HepG2 (cell line): ENCODE data around the gene OVOL2. TPM values are rescaled to one million over a fixed set of nuclear protein-coding genes. Genes with fewer than 3 reads are reported as not detected.

Source experiments
- ARNT2 ChIP-seq: sonication (generic); formaldehyde crosslinking; IDR thresholded peaks from 2 replicates; pipeline ENCODE4 v1.8.0; 2022; ENCODE audit warnings: mild to moderate bottlenecking, low read depth, missing genetic modification reagents, moderate library complexity
- ARNTL ChIP-seq: sonication (generic); formaldehyde crosslinking; IDR thresholded peaks from 2 replicates; pipeline ENCODE4 v1.4.0; 2020; ENCODE audit warnings: mild to moderate bottlenecking, missing genetic modification reagents
- BHLHE40 ChIP-seq: IDR thresholded peaks from 2 replicates; pipeline ENCODE4 v1.6.1; 2011; ENCODE audit warnings: low read length, improper control_type of control experiment
- DPF2 ChIP-seq: sonication (generic); formaldehyde crosslinking; IDR thresholded peaks from 2 replicates; pipeline ENCODE4 v1.4.0; 2020; ENCODE audit warnings: mild to moderate bottlenecking, low read depth, missing genetic modification reagents, borderline replicate concordance
- EEA1 ChIP-seq: sonication (generic); formaldehyde crosslinking; IDR thresholded peaks from 2 replicates; pipeline ENCODE4 v1.5.1; 2020; ENCODE audit warnings: mild to moderate bottlenecking, missing genetic modification reagents, borderline replicate concordance
- MTA1 ChIP-seq: sonication (generic); formaldehyde crosslinking; IDR thresholded peaks from 2 replicates; pipeline ENCODE4 v1.4.0; 2020; ENCODE audit warnings: missing genetic modification reagents, mild to moderate bottlenecking, borderline replicate concordance
- MYNN ChIP-seq: sonication (generic); formaldehyde crosslinking; IDR thresholded peaks from 2 replicates; pipeline ENCODE4 v1.4.0; 2020; ENCODE audit warnings: mild to moderate bottlenecking, low read depth, missing genetic modification reagents
- PCBP1 ChIP-seq: fragments of 200-400 bp; formaldehyde crosslinking; IDR thresholded peaks from 2 replicates; pipeline ENCODE4 v1.6.1; 2017; ENCODE audit warnings: mild to moderate bottlenecking, low read depth, low read length, borderline replicate concordance
- THAP8 ChIP-seq: sonication (generic); formaldehyde crosslinking; IDR thresholded peaks from 2 replicates; pipeline ENCODE4 v1.5.1; 2020; ENCODE audit warnings: missing genetic modification reagents, mild to moderate bottlenecking, borderline replicate concordance
- TP53 ChIP-seq: sonication (generic); formaldehyde crosslinking; conservative IDR thresholded peaks from 2 replicates; pipeline ENCODE4 v1.4.0; 2020; ENCODE audit warnings: missing genetic modification reagents
- YY1 ChIP-seq: IDR thresholded peaks from 2 replicates; pipeline ENCODE4 v1.6.1; 2011; ENCODE audit warnings: low read length, low read depth, moderate library complexity, mild to moderate bottlenecking; ENCODE audit not compliant: insufficient read depth, insufficient replicate concordance
- ZNF224 ChIP-seq: sonication (generic); formaldehyde crosslinking; IDR thresholded peaks from 2 replicates; pipeline ENCODE4 v1.5.0; 2020; ENCODE audit warnings: mild to moderate bottlenecking, missing genetic modification reagents
- ZNF276 ChIP-seq: sonication (generic); formaldehyde crosslinking; IDR thresholded peaks from 2 replicates; pipeline ENCODE4 v1.4.0; 2020; ENCODE audit warnings: mild to moderate bottlenecking, low read depth, missing genetic modification reagents
- ZNF510 ChIP-seq: sonication (generic); formaldehyde crosslinking; IDR thresholded peaks from 2 replicates; pipeline ENCODE4 v1.4.0; 2020; ENCODE audit warnings: low read depth, mild to moderate bottlenecking, missing genetic modification reagents
- ZNF556 ChIP-seq: sonication (generic); formaldehyde crosslinking; IDR thresholded peaks from 2 replicates; pipeline ENCODE4 v1.4.0; 2020; ENCODE audit warnings: mild to moderate bottlenecking, missing genetic modification reagents, borderline replicate concordance
- ZNF569 ChIP-seq: sonication (generic); formaldehyde crosslinking; IDR thresholded peaks from 2 replicates; pipeline ENCODE4 v1.5.0; 2020; ENCODE audit warnings: mild to moderate bottlenecking, missing genetic modification reagents, moderate library complexity, borderline replicate concordance
- ZNF605 ChIP-seq: sonication (generic); formaldehyde crosslinking; IDR thresholded peaks from 2 replicates; pipeline ENCODE4 v1.8.0; 2022; ENCODE audit warnings: mild to moderate bottlenecking, missing genetic modification reagents
- ZNF660 ChIP-seq: sonication (generic); formaldehyde crosslinking; IDR thresholded peaks from 2 replicates; pipeline ENCODE4 v1.5.1; 2020; ENCODE audit warnings: mild to moderate bottlenecking, low read depth, missing genetic modification reagents, borderline replicate concordance
- polyA plus RNA-seq, 8 experiments: library from polyadenylated mRNA; depleted of rRNA in 3 of 8; stranded (reverse) in 7 of 8; unstranded in 1 of 8; fragments of >200 nt; fragmentation: Illumina TruSeq in 4 of 8; extraction: Trizol in 4 of 8; gene quantifications; 2 replicates each; pipeline versions ENCODE4 v1.2.1 to v1.2.3, GENCODE V29; 2011 to 2016; ENCODE audit warnings: low read depth in 4 of 8, missing spikeins in 1 of 8, mixed read lengths in 1 of 8; ENCODE audit not compliant: insufficient read depth in 1 of 8
- total RNA-seq, 5 experiments: library from RNA; depleted of rRNA; stranded (reverse); fragments of >200 nt; fragmentation: Illumina TruSeq; extraction: Trizol; gene quantifications; 2 replicates each; pipeline ENCODE4 v1.2.3, GENCODE V29; 2016; ENCODE audit warnings: low read depth in 1 of 5
- TF ChIP-seq, protein P1 (sequence below): sonication (generic); formaldehyde crosslinking; IDR thresholded peaks from 2 replicates; pipeline ENCODE4 v1.4.0; 2020; ENCODE audit warnings: missing genetic modification reagents
- TF ChIP-seq, protein P2 (sequence below): sonication (generic); formaldehyde crosslinking; IDR thresholded peaks from 2 replicates; pipeline ENCODE4 v1.9.0; 2021; ENCODE audit warnings: missing genetic modification reagents, borderline replicate concordance
- TF ChIP-seq, protein P3 (sequence below): sonication (generic); IDR thresholded peaks from 2 replicates; pipeline ENCODE4 v1.6.1; 2016; ENCODE audit warnings: low read depth, borderline replicate concordance

OVOL2 gene
- total and polyA plus RNA-seq, 2 of the 13 experiments (the other 11 are each of a cell fraction or from before 2014, with no cell fraction given), result 0.20 to 0.31 TPM

DNA sequence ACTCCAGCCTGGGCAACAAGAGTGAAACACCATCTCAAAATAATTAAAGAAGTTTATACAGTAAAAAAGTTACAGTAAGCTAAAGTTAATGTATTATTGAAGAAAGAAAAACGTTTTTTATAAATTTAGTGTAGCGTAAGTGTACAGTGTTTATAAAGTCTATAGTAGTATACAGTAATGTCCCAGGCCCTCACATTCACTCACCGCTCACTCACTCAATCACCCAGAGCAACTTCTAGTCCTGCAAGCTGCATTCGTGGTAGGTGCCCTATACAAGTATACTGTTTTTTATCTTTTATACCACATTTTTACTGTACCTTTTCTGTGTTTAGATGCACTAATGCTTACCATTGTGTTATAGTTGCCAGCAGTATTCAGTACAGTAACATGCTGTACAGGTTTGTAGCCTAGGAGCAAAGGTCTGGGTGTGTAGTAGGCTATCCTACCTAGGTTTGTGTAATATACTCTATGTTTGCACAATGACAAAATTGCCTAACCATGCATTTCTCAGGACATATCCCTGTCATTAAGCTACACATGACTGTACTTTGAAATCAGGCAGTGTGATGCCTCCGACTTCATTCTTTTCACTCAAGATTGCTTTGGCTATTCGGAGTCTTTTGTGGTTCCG, 72.2 kb downstream of the OVOL2 start (continued):
- TF ChIP-seq ZNF569 (CRISPR knock-in tag) (no peak), TP53 (CRISPR knock-in tag) (no peak), YY1 (no peak), ZNF224 (CRISPR knock-in tag) (no peak), MYNN (CRISPR knock-in tag) (no peak), BHLHE40 (0 out of 2 replicates have a peak, but pooled peaks have one; percentile 47), ZNF276 (no peak), DPF2 (CRISPR knock-in tag) (peak; percentile 94), ZNF556 (CRISPR knock-in tag) (no peak; the same call in 1 of the 2 replicates), PCBP1 (no peak), THAP8 (CRISPR knock-in tag) (no peak), ARNTL (CRISPR knock-in tag) (no peak), ZNF660 (CRISPR knock-in tag) (no peak), ARNT2 (CRISPR knock-in tag) (0 out of 2 replicates have a peak, but pooled peaks have one; percentile 43), ZNF510 (CRISPR knock-in tag) (no peak; the same call in 1 of the 2 replicates), EEA1 (no peak), ZNF605 (no peak; the same call in 1 of the 2 replicates), MTA1 (CRISPR knock-in tag) (no peak)
- TF ChIP-seq, protein P1, sequence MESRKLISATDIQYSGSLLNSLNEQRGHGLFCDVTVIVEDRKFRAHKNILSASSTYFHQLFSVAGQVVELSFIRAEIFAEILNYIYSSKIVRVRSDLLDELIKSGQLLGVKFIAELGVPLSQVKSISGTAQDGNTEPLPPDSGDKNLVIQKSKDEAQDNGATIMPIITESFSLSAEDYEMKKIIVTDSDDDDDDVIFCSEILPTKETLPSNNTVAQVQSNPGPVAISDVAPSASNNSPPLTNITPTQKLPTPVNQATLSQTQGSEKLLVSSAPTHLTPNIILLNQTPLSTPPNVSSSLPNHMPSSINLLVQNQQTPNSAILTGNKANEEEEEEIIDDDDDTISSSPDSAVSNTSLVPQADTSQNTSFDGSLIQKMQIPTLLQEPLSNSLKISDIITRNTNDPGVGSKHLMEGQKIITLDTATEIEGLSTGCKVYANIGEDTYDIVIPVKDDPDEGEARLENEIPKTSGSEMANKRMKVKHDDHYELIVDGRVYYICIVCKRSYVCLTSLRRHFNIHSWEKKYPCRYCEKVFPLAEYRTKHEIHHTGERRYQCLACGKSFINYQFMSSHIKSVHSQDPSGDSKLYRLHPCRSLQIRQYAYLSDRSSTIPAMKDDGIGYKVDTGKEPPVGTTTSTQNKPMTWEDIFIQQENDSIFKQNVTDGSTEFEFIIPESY, result peak; percentile 45; the same call in 1 of the 2 replicates
- TF ChIP-seq, protein P2, sequence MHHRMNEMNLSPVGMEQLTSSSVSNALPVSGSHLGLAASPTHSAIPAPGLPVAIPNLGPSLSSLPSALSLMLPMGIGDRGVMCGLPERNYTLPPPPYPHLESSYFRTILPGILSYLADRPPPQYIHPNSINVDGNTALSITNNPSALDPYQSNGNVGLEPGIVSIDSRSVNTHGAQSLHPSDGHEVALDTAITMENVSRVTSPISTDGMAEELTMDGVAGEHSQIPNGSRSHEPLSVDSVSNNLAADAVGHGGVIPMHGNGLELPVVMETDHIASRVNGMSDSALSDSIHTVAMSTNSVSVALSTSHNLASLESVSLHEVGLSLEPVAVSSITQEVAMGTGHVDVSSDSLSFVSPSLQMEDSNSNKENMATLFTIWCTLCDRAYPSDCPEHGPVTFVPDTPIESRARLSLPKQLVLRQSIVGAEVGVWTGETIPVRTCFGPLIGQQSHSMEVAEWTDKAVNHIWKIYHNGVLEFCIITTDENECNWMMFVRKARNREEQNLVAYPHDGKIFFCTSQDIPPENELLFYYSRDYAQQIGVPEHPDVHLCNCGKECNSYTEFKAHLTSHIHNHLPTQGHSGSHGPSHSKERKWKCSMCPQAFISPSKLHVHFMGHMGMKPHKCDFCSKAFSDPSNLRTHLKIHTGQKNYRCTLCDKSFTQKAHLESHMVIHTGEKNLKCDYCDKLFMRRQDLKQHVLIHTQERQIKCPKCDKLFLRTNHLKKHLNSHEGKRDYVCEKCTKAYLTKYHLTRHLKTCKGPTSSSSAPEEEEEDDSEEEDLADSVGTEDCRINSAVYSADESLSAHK (CRISPR knock-in tag), result no peak
- TF ChIP-seq, protein P3, sequence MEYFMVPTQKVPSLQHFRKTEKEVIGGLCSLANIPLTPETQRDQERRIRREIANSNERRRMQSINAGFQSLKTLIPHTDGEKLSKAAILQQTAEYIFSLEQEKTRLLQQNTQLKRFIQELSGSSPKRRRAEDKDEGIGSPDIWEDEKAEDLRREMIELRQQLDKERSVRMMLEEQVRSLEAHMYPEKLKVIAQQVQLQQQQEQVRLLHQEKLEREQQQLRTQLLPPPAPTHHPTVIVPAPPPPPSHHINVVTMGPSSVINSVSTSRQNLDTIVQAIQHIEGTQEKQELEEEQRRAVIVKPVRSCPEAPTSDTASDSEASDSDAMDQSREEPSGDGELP, result peak; percentile 83; the same call in 1 of the 2 replicates
